NCI-H2196 treated with DMSO at 0.1 percent for 48 hours (cell line): ENCODE data around the gene LUZP4.
A peak's percentile ranks its signal among the peaks of the same experiment; 100 is the strongest.
"Not testable (repeated sequence)": the region's sequence is repeated elsewhere in the genome, so short reads cannot be mapped to it uniquely, and the experiment has no call there.

Experiments used
- DNase-seq: peaks from one replicate; lab custom pipeline; 2025; ENCODE audit not compliant: unreplicated experiment; lab: John Stamatoyannopoulos, UW

Gene LUZP4

DNA sequence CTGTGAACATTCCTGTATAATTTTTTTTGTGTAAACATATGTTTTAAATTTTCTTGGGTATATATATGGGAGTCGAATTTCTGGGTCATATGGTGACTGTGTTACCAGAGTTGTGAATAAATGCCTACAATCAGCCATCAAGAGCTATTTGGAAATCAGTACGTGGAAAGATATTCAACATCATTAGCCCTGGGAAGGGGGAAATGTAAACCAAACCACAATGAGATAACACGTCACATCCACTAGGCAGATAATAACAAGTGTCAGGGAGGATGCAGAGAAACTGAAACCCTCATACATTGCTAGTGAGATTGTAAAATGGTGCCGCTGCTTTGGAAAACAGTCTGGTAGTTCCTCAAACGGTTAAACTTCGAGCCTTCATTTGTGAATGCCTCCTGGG lies 43.9 kb downstream of the LUZP4 start:
- no peak for DNase-seq

DNA sequence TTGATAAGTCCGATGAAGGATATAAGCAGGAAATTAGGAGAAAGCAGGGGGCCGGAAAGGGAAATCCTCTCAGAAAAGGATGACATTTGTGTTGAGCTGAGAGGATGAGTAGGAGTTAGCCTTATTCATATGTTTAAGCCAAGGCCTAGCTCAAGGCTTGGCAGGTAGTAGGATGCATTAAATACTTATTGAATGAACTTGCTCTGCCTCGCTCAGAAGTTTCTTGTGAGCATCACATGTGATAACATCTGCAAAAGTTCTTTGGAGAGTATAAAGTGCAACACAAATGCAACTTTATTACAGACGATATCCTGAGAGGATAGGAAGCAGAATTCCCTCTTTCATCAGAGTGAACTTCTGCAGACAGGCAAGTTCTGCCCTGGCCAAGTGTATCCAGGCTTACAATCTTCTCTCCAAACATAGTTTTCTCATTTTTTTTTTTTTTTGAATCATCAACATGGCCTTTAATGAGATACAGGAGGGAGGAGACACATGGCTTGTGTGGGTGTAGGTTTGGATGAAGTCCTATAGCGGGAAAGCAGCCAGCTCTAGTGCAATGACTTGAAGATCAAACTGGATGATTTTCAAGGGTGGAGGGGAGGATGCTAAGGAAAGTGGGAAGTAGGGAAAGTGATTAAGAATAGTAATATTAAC lies 48.1 kb downstream of the LUZP4 start:
- DNase-seq, result no peak

DNA sequence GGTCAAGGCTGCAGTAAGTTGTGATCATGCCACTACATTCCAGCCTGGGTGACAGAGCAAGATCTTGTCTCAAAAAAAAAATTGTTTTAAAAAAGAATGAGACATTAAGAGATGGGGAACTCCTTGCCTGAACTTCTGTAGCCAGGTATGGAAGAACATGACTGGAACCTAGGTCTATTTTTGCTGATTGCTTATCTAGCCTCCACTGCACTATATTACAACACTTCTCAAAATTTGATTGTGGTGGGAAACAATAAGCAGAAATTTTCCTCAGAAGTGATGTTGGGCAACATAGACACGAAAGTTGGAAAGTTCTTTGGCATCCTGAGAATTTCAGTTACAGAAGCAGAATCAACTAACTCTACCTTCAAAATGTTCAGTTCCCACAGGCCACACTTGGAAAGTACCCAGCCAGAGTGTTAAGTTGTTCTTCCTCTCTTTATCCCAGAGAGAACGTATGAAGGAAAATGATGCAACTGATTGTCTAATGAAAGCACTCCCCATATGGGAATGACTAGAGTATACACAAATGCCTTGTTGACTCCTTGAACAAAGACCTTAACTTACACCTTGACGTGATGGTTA lies 50.0 kb downstream of the LUZP4 start:
- no peak for DNase-seq

DNA sequence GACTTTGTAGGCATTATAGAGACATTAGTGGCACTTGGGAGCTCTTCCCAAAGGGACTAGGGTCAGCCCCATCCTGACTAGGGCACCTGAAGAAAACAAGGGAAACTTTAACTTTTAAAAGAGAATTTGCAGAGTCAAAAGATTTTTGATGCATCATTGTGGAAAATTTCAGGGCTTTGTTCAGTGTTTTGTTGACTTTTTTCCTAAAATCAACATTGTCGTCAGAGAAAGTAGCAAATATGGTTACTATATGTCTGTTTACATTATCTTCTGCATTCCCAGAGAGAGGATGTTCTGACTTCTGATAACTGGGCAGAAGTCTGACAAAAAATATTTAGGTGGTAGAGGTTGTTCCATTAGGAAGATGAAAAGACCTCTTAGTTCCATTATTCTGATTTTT lies 51.9 kb downstream of the LUZP4 start:
- DNase-seq, result no peak

DNA sequence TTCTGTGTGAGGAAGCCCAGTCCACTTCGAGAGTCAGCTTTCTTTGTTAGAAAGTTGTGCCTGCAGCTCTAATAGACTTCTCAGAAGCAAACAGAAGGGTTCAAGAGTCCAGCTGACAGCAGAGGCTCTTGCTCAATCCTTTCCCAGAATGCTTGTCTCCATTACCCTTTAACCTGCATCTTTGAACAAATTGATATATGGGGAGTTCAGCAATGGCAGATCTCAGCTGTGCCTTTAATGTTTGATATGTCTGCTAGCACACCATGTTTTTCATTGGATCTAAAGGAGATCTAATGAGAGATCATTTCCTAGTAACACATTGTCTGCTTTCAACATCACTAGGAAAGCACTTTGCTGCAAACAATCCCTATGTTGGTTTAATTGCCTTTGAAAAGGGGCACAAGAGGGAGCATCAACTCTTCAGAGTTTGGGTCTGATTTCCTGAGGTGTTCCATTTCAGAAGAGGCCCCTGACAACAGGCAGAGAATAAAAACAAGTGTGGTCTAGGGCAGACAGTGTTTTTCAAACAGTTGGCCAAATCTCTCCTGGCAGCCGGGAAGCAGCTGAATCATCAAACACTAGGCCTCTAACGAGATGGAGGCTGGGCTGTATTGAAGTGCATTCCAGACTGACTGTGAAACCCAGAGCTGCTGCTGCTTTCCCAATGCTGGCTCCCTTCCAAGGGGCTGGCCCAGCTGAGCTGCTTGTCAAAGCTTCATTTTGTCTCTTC lies 55.5 kb downstream of the LUZP4 start:
- peak; percentile 74 for DNase-seq

DNA sequence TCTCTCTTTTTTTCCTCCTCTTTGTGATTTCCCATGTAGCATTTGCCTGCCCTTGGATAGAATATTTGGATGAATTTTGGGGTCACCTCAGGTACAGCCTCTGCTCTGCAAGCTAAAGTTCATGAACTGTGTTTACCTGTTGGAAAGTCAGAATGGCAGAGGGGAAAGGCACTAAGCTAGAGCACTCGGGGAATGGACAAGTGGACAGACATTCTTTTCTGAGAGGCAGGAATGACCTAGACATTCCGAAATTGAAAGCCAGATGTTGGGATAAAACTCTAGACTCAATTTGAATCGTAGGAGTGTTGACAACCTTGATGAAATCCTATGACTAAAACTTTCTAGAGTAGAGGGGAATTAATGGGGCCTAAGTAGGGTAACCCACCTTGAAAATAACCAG lies 56.1 kb downstream of the LUZP4 start:
- no peak for DNase-seq

DNA sequence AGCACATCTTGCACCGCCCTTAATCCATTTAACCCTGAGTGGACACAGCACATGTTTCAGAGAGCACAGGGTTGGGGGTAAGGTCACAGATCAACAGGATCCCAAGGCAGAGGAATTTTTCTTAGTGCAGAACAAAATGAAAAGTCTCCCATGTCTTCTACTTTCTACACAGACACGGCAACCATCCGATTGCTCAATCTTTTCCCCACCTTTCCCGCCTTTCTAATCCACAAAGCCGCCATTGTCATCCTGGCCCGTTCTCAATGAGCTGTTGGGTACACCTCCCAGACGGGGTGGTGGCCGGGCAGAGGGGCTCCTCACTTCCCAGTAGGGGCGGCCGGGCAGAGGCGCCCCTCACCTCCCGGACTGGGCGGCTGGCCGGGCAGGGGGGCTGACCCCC lies 57.2 kb downstream of the LUZP4 start:
- DNase-seq, result not testable (repeated sequence)

DNA sequence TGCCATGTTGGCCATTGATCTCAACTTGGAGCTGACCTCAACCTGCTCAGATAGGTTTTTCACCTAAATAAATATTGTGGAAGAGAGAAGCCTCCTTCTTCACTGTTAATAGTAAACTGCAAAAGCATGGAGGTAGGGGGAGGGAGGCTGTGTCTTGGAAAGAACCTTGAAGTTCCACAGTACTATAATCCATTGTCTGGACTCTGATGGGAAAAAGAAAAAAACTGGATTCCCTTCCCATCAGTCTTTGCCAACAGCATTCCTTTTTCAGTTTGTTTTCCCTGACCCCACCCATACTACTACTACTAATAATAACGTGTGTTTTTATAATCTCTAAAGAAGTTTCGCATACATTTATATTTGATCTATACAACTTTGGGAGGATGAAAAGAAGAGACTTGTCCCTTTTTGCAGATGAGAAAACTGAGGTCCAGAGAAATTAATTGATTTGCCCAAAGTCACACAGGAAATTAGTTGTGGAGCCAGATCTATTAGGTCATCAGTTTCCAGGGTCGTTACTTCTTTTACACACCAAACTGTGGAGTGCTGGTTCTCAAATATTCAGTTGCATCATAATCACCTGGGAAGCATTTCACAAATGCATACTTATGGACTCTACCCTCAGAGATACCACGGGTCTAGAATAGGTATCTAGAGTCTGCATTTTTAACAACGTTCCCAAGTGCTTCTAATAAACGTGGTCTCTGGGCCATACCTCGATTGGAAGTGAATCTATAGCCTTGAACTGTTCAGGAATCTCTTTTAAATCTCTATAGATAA lies 59.1 kb downstream of the LUZP4 start:
- no peak for DNase-seq

DNA sequence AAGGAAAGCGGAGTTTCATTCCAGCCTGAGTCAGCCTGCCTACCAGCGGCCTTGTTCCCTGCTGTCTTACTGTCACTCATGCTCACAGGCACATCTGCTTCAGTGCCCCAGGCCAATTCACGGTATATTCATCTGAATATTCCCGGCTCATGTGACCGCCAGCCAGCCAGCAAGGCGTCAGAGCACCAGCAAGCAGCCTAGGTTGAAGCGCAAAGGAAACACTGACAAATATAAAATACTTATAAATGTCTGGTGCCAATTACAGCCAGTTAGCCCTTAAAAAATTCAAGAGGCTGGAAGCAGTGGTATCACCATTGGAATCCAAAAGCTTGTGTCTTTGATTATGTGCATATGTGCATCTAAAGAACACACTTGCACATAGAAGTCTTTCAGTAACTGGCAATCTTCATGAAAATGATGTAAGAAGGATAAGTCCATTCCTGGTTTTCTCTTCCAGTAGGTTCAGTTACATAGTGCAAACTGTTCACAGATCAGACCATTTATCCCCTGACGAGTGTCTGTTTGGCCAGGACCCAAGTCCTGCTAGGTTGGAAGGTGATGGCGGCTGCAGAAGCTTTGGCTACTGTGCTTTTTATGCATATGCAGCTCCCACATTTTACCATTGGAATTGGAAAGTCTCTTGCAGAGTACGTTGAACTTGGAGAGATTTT lies 61.3 kb downstream of the LUZP4 start:
- DNase-seq, result no peak

DNA sequence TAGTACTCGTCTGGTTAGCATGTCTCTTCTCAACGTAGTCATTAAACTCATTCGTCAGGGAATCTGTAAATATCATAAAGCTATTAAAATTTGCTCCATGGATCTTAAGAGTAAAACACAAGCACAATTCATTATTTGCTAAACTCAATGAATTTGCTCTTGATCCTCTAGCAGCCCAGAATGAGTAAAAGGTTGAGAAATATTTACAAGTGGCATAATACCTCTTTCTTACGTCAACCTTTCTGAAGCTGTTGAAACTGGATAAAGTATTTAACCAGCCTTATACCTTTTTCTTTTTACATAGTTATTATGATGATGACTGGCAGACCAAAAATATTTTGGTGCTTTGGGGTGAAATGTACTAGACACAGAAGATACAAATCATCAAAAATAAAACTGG lies 66.9 kb downstream of the LUZP4 start:
- no peak for DNase-seq
